ENCODE results near the gene CHST15. TPM values are rescaled to one million over a fixed set of nuclear protein-coding genes. Genes with fewer than 3 reads are reported as not detected.

The CHST15 gene
- total and polyA plus RNA-seq, 2 experiments from 2014 or later: 0.06 to 0.11 TPM

DNA sequence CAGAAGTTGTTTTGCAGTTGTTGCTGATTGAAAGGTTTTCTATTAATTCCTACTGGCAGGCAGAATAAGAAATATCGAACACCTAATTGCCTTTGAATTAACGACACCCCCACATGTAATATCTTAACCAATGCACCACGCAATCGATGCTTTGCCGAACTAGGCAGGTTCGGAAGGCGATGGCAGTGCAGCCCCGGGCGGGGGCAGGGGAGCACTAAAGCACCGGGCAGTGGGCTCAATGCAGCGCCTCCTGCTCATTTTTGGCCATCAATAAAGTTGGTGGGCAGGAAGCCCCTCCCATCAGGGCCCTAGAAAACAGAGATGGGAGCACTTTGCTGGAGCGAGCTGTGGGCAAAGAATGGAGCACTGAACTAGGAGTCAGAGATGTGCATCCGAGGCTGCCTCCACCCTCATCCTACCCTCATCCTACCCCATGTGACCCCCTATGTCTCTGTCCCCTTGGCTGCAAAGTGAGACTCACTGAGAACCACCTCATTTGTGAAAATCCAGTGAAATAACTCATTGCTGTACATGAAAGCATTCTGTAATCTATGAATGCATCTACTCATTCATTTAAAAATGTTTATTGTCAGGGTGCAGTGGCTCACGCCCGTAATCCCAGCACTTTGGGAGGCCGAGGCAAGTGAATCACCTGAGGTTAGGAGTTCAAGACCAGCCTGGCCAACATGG lies 19.6 kb upstream of the CHST15 start:
- H3K9me2 ChIP-seq (ENCODE audit: insufficient read depth): no peaks in the 10 kb centered on the region
- H4K20me1 ChIP-seq (ENCODE audit: insufficient read depth): no peaks in the 10 kb centered on the region
- H3K4me3 ChIP-seq: no peak overlapping the region
- H3F3A ChIP-seq (ENCODE audit: insufficient read depth): no peaks in the 10 kb centered on the region
- H3K9me3 ChIP-seq (ENCODE audit: low read depth): no peaks in the 10 kb centered on the region
- H3K79me2 ChIP-seq (ENCODE audit: insufficient read depth): no peaks in the 10 kb centered on the region
- no peak overlapping the region for H2AFZ ChIP-seq
- H3K9ac ChIP-seq: no peak overlapping the region
- H3K27ac ChIP-seq: no peak overlapping the region
- H3K27me3 ChIP-seq (replicated peaks; ENCODE audit: insufficient read depth): peaks cover 12% of the 10 kb centered on the region; the same call in 1 of the 2 replicates
- WGBS, 2 experiments (ENCODE audit: low coverage in 1 of 2, low lambda C conversion rate in 2 of 2, missing lambda C conversion rate in 2 of 2): 48 to 54% methylated on average over 16 of the region's 16 CpGs
- no peaks in the 10 kb centered on the region for H3K36me3 ChIP-seq (ENCODE audit: low read depth)
- DNase-seq: no peak
- H3K4me2 ChIP-seq (ENCODE audit: unreplicated experiment): no peak overlapping the region
- H3K4me1 ChIP-seq (ENCODE audit: insufficient read depth): no peaks in the 10 kb centered on the region
- in situ Hi-C loops (cut with MboI): no loop called here
- no peak for TF ChIP-seq EZH2phosphoT487 (IDR thresholded peaks at IDR 0.05; ENCODE audit: insufficient read depth, low read depth)
- TF ChIP-seq EZH2 (IDR thresholded peaks at IDR 0.05; ENCODE audit: insufficient read depth, poor library complexity, severe bottlenecking): no peak

DNA sequence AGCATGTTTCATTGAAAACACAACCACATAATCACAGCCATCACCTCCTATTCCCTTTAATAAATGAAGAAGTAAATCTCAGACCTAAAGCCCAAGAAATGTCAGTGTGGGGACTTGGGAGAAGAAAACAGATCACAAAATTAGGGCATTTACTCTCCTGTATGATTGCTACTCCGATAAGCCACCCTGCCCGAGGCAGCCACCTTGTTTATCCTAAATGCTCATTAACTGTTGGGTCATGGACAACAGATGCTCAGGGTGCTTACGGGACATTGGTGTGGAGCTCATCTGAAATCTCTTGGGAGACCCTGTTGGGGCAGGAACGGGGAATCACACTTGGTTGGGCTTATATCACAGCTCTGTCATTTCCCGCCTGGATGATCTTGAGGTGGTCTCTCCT lies 17.5 kb upstream of the CHST15 start:
- no peaks in the 10 kb centered on the region for H3K79me2 ChIP-seq (ENCODE audit: insufficient read depth)
- in situ Hi-C loops (cut with MboI): no loop called here
- no peaks in the 10 kb centered on the region for H3K4me1 ChIP-seq (ENCODE audit: insufficient read depth)
- H3K9ac ChIP-seq: no peak overlapping the region
- no peak overlapping the region for H2AFZ ChIP-seq
- peaks cover 12% of the 10 kb centered on the region; the same call in 1 of the 2 replicates for H3K27me3 ChIP-seq (replicated peaks; ENCODE audit: insufficient read depth)
- H3F3A ChIP-seq (ENCODE audit: insufficient read depth): no peaks in the 10 kb centered on the region
- 34 to 48% methylated on average over 5 of the region's 5 CpGs for WGBS, 2 experiments (ENCODE audit: low coverage in 1 of 2, low lambda C conversion rate in 2 of 2, missing lambda C conversion rate in 2 of 2)
- no peak overlapping the region for H3K4me3 ChIP-seq
- H3K9me2 ChIP-seq (ENCODE audit: insufficient read depth): no peaks in the 10 kb centered on the region
- no peak overlapping the region for H3K27ac ChIP-seq
- TF ChIP-seq EZH2 (IDR thresholded peaks at IDR 0.05; ENCODE audit: insufficient read depth, poor library complexity, severe bottlenecking): no peak
- no peak for TF ChIP-seq EZH2phosphoT487 (IDR thresholded peaks at IDR 0.05; ENCODE audit: insufficient read depth, low read depth)
- H3K4me2 ChIP-seq (ENCODE audit: unreplicated experiment): no peak overlapping the region
- no peaks in the 10 kb centered on the region for H3K9me3 ChIP-seq (ENCODE audit: low read depth)
- DNase-seq: no peak
- no peaks in the 10 kb centered on the region for H4K20me1 ChIP-seq (ENCODE audit: insufficient read depth)
- no peaks in the 10 kb centered on the region for H3K36me3 ChIP-seq (ENCODE audit: low read depth)

DNA sequence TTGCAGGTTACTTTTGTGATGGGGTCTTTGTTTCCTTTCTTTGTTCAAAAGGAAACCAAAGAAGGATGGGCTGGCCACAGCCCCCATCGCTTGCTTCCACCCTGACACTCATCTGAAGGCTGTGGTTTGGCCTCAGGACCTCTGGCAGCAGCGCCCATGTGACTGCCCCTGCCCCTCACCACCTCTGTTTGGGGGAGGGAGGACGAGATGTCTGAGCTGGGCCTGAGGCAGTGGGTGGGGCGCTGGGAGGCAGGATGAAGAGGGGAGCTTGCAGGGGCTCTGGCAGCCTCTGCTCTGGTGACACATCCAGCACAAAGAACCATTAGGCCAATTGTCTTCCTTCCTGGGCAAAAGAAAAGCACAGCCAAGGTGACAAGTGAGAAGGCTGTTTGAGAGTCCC lies 15.9 kb upstream of the CHST15 start:
- in situ Hi-C loops (cut with MboI): no loop called here

DNA sequence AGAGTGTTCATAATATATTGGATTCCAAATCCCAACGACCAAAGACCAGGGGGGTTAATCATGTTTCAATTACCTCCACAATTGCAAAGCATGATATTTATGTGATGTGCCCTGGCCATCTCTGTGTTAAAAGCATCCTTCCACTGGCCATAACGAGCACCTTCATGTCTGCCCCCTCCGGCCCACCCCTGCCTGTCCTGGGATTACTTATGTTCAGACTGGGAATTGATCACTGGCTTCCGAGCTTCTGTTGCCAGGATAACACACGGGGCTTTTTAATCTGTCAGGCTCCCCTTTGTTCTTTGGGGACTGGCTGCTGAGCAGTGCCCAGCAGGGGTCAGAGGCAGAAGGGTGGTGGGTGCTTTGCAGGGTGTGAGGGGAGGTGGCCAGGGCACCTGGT lies 13.7 kb upstream of the CHST15 start:
- H3K36me3 ChIP-seq (ENCODE audit: low read depth): no peaks in the 10 kb centered on the region
- H2AFZ ChIP-seq: no peak overlapping the region
- TF ChIP-seq EZH2 (IDR thresholded peaks at IDR 0.05; ENCODE audit: insufficient read depth, poor library complexity, severe bottlenecking) (no peak), EZH2phosphoT487 (IDR thresholded peaks at IDR 0.05; ENCODE audit: insufficient read depth, low read depth) (no peak)
- no peaks in the 10 kb centered on the region for H3K4me1 ChIP-seq (ENCODE audit: insufficient read depth)
- H3K27me3 ChIP-seq (replicated peaks; ENCODE audit: insufficient read depth): peaks cover 12% of the 10 kb centered on the region; the same call in 1 of the 2 replicates
- no peaks in the 10 kb centered on the region for H3K9me3 ChIP-seq (ENCODE audit: low read depth)
- H3K4me3 ChIP-seq: no peak overlapping the region
- H3K4me2 ChIP-seq (ENCODE audit: unreplicated experiment): no peak overlapping the region
- no peaks in the 10 kb centered on the region for H3K9me2 ChIP-seq (ENCODE audit: insufficient read depth)
- no peak overlapping the region for H3K9ac ChIP-seq
- H3K27ac ChIP-seq: no peak overlapping the region
- no peaks in the 10 kb centered on the region for H4K20me1 ChIP-seq (ENCODE audit: insufficient read depth)
- WGBS, 2 experiments (ENCODE audit: low coverage in 1 of 2, low lambda C conversion rate in 2 of 2, missing lambda C conversion rate in 2 of 2): 32 to 34% methylated on average over 5 of the region's 5 CpGs
- no peaks in the 10 kb centered on the region for H3K79me2 ChIP-seq (ENCODE audit: insufficient read depth)
- in situ Hi-C loops (cut with MboI): no loop called here
- no peak for DNase-seq
- H3F3A ChIP-seq (ENCODE audit: insufficient read depth): no peaks in the 10 kb centered on the region

More for the DNA sequence above, 15.9 kb upstream of the CHST15 start:
- Histone ChIP-seq H4K20me1 (ENCODE audit: insufficient read depth) (no peaks in the 10 kb centered on the region), H3K4me2 (ENCODE audit: unreplicated experiment) (no peak overlapping the region), H3K9me3 (ENCODE audit: low read depth) (no peaks in the 10 kb centered on the region), H3K4me1 (ENCODE audit: insufficient read depth) (no peaks in the 10 kb centered on the region), H3K4me3 (no peak overlapping the region), H3K36me3 (ENCODE audit: low read depth) (no peaks in the 10 kb centered on the region), H3K9ac (no peak overlapping the region), H3K79me2 (ENCODE audit: insufficient read depth) (no peaks in the 10 kb centered on the region), H3F3A (ENCODE audit: insufficient read depth) (no peaks in the 10 kb centered on the region), H2AFZ (no peak overlapping the region), H3K27ac (no peak overlapping the region), H3K27me3 (replicated peaks; ENCODE audit: insufficient read depth) (peaks cover 12% of the 10 kb centered on the region; the same call in 1 of the 2 replicates), H3K9me2 (ENCODE audit: insufficient read depth) (no peaks in the 10 kb centered on the region)
- DNase-seq: no peak
- TF ChIP-seq EZH2 (IDR thresholded peaks at IDR 0.05; ENCODE audit: insufficient read depth, poor library complexity, severe bottlenecking): no peak
- no peak for TF ChIP-seq EZH2phosphoT487 (IDR thresholded peaks at IDR 0.05; ENCODE audit: insufficient read depth, low read depth)
- 15 to 18% methylated on average over 4 of the region's 4 CpGs for WGBS, 2 experiments (ENCODE audit: low coverage in 1 of 2, low lambda C conversion rate in 2 of 2, missing lambda C conversion rate in 2 of 2)
